ENCODE results near the gene INTS11.

GRCh38 chr1:1317420-1317819 is 7.0 kb downstream of the INTS11 start:
- TF ChIP-seq CTCF (IDR thresholded peaks at IDR 0.05; ENCODE audit: low read length) (no peak), EZH2 (IDR thresholded peaks at IDR 0.05; ENCODE audit: borderline replicate concordance, low read length) (no peak)

Data from OCI-LY1 (cell line).